ENCODE results near the gene FARS2.
A peak's percentile ranks its signal among the peaks of the same experiment; 100 is the strongest.

Gene FARS2

DNA sequence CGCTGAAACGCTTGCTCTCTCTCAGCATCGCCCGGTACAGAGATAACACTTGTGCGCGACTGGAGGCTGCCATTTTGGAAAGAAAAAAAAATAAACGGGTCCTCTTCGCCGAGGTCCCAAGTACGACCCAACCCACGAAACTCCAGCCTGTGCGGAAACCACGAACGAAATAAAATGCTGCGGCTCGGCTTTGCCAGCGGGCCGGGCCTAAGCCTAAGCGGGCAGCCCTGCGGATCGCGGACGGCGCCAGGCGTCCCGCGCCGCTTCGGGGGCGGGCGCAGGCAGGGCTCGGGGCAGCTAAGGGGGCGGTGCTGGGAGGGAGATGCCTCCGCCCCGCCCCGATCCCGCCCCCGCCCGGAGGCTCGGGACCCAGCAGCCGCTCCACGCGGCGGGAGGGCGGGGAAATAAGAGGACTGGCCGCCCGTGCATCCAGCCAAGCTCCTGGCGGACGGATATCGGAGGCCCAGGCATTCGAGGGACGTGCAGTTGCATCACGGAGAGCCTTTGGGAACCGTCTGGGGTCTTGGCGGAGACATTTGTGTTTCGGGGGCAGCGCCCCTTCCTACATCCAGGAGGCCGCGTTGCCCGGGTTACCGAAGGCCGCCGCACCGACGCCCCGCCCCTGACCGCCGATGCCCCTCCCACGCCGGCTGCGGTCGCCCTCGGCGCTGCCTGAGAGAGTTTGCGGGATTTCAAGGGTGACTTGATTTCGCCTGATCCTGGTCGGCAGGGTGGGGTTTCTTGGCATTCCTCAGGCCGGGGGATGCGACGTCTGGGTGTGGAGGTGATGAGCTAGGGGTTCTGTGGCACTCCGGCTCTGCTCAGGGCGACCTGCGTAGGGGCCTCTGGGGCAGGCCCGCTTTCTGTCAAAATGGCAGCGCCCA, at the start of gene FARS2, which contains the start of gene LYRM4:
Gene FARS2, plus strand, starts transcription at position 853 of the 884 bp plus-strand sequence.
Gene LYRM4, minus strand, starts transcription at position 290 of the 884 bp plus-strand sequence. Its CDS starts 217 bp downstream, at position 73.
- Mint-ChIP-seq H3K27ac (peak within 1 kb of the TSS; percentile 100), H3K36me3 (ENCODE audit: low read depth) (peaks cover 34% of the 10 kb centered on the region), H3K4me1 (peaks cover 25% of the 10 kb centered on the region), H3K27me3 (ENCODE audit: low read depth, poor library complexity) (no peaks in the 10 kb centered on the region), H3K4me3 (peak within 1 kb of the TSS; percentile 98), H3K9me3 (peaks cover 4% of the 10 kb centered on the region)
- TF ChIP-seq, protein P1, sequence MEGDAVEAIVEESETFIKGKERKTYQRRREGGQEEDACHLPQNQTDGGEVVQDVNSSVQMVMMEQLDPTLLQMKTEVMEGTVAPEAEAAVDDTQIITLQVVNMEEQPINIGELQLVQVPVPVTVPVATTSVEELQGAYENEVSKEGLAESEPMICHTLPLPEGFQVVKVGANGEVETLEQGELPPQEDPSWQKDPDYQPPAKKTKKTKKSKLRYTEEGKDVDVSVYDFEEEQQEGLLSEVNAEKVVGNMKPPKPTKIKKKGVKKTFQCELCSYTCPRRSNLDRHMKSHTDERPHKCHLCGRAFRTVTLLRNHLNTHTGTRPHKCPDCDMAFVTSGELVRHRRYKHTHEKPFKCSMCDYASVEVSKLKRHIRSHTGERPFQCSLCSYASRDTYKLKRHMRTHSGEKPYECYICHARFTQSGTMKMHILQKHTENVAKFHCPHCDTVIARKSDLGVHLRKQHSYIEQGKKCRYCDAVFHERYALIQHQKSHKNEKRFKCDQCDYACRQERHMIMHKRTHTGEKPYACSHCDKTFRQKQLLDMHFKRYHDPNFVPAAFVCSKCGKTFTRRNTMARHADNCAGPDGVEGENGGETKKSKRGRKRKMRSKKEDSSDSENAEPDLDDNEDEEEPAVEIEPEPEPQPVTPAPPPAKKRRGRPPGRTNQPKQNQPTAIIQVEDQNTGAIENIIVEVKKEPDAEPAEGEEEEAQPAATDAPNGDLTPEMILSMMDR (IDR thresholded peaks at IDR 0.05): peak; percentile 17
- peak; percentile 96 for DNase-seq

DNA sequence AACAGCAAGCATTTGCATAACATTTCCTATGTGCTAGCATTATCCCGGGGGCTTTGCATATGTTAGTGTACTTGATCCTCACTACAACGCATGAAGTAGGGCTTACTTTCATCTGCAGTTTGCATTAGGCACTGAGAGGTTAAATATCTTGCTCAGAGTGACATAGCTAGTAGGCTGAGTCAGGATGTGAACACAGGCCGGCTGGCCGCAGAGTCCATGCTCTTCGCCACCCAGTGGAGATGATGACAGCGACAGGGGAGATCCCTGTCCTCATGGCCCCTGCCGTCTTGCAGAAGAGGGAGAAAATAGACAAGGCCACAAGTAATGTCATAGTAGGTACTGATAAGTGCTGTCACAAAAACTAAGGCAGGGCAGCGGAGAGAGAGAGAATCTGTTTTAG, 47.5 kb upstream of the FARS2 start:
- no peaks in the 10 kb centered on the region for H3K27me3 Mint-ChIP-seq (ENCODE audit: low read depth, poor library complexity)
- H3K4me3 Mint-ChIP-seq: no peak overlapping the region
- H3K4me1 Mint-ChIP-seq: peaks cover 55% of the 10 kb centered on the region
- no peak overlapping the region for H3K27ac Mint-ChIP-seq
- peaks cover 12% of the 10 kb centered on the region for H3K36me3 Mint-ChIP-seq (ENCODE audit: low read depth)
- TF ChIP-seq, protein P1 (IDR thresholded peaks at IDR 0.05): no peak
- DNase-seq: no peak
- no peaks in the 10 kb centered on the region for H3K9me3 Mint-ChIP-seq

- no peak overlapping the region for H3K4me3 Mint-ChIP-seq
Observed at GRCh38 chr6:5214570-5215052, 46.7 kb upstream of the FARS2 start.

GRCh38 chr6:5215159-5215558, 46.2 kb upstream of the FARS2 start:
- no peak overlapping the region for H3K27ac Mint-ChIP-seq
- peaks cover 55% of the 10 kb centered on the region for H3K4me1 Mint-ChIP-seq
- H3K9me3 Mint-ChIP-seq: no peaks in the 10 kb centered on the region
- DNase-seq: no peak
- H3K4me3 Mint-ChIP-seq: no peak overlapping the region
- no peaks in the 10 kb centered on the region for H3K27me3 Mint-ChIP-seq (ENCODE audit: low read depth, poor library complexity)
- peaks cover 12% of the 10 kb centered on the region for H3K36me3 Mint-ChIP-seq (ENCODE audit: low read depth)
- TF ChIP-seq, protein P1 (IDR thresholded peaks at IDR 0.05): no peak

More at GRCh38 chr6:5214570-5215052, 46.7 kb upstream of the FARS2 start:
- Mint-ChIP-seq H3K9me3 (no peaks in the 10 kb centered on the region), H3K4me1 (peaks cover 55% of the 10 kb centered on the region), H3K36me3 (ENCODE audit: low read depth) (peaks cover 12% of the 10 kb centered on the region), H3K27me3 (ENCODE audit: low read depth, poor library complexity) (no peaks in the 10 kb centered on the region), H3K27ac (peak overlapping the region; percentile 43)
- peak; percentile 67 for DNase-seq
- TF ChIP-seq, protein P1 (IDR thresholded peaks at IDR 0.05): peak; percentile 77

- H3K4me1 Mint-ChIP-seq: peaks cover 55% of the 10 kb centered on the region
Observed at GRCh38 chr6:5215799-5216198, 45.5 kb upstream of the FARS2 start.

More at GRCh38 chr6:5215799-5216198, 45.5 kb upstream of the FARS2 start:
- no peak for DNase-seq
- Mint-ChIP-seq H3K9me3 (no peaks in the 10 kb centered on the region), H3K4me3 (no peak overlapping the region), H3K36me3 (ENCODE audit: low read depth) (peaks cover 12% of the 10 kb centered on the region), H3K27me3 (ENCODE audit: low read depth, poor library complexity) (peaks cover under 1% of the 10 kb centered on the region), H3K27ac (no peak overlapping the region)
- TF ChIP-seq, protein P1 (IDR thresholded peaks at IDR 0.05): no peak
